ENCODE results near the gene KIF2C. TPM values are rescaled to one million over a fixed set of nuclear protein-coding genes. Genes with fewer than 3 reads are reported as not detected.

The KIF2C gene
- total RNA-seq, 3 donors from 2014 or later = 2.7 to 15.0 (median 4.1) TPM

DNA sequence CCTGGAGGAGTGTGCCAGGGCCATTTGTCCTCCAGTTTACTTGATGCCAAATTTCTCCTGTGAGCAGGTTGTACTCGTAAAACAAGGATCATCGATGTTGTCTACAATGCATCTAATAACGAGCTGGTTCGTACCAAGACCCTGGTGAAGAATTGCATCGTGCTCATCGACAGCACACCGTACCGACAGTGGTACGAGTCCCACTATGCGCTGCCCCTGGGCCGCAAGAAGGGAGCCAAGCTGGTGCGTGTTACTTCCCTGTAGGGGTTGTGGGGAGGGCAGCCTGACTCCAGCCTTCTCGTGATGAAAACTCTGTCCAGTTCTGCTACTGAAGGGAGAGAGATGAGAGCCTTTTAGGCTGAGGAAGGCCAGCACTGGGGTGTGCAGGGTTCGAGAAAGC is 37.9 kb downstream of the KIF2C start:
- TF ChIP-seq, protein P1, sequence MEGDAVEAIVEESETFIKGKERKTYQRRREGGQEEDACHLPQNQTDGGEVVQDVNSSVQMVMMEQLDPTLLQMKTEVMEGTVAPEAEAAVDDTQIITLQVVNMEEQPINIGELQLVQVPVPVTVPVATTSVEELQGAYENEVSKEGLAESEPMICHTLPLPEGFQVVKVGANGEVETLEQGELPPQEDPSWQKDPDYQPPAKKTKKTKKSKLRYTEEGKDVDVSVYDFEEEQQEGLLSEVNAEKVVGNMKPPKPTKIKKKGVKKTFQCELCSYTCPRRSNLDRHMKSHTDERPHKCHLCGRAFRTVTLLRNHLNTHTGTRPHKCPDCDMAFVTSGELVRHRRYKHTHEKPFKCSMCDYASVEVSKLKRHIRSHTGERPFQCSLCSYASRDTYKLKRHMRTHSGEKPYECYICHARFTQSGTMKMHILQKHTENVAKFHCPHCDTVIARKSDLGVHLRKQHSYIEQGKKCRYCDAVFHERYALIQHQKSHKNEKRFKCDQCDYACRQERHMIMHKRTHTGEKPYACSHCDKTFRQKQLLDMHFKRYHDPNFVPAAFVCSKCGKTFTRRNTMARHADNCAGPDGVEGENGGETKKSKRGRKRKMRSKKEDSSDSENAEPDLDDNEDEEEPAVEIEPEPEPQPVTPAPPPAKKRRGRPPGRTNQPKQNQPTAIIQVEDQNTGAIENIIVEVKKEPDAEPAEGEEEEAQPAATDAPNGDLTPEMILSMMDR (IDR thresholded peaks at IDR 0.05) = no peak
- Histone ChIP-seq H3K36me3 (ENCODE audit: low read depth) (no peaks in the 10 kb centered on the region), H3K4me3 (no peak overlapping the region), H3K4me1 (ENCODE audit: low read depth) (peaks cover 19% of the 10 kb centered on the region), H3K9me3 (no peaks in the 10 kb centered on the region)
- intact Hi-C loops (cut with DNase I, micrococcal nuclease) = no loop called here
- DNase-seq (no peak), ATAC-seq (no peak)

DNA sequence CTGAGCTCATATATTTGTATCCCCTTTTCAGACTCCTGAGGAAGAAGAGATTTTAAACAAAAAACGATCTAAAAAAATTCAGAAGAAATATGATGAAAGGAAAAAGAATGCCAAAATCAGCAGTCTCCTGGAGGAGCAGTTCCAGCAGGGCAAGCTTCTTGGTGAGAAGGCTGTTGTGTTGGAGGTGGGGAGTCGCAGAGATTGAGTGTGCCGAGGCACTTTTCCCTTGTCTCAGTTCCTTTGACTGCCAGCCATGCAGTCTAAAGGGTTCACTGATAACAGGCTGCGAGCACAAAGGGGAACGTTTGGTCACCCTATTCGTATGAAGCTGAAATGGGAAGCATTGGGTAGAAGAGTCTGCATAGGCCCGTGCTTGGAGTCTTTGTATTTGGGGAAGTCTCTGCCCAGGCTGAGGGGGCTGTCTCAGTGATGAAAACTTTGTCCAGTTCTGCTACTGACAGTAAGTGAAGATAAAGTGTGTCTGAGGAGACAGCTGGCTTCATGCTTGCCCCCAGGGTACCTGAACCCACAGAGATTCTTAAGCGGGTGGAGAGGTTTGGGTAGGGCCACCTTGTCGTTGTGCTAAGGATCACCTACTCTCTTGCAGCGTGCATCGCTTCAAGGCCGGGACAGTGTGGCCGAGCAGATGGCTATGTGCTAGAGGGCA is 38.5 kb downstream of the KIF2C start:
- intact Hi-C loops (cut with DNase I, micrococcal nuclease) = no loop called here
- H3K4me3 ChIP-seq = no peak overlapping the region
- no peaks in the 10 kb centered on the region for H3K36me3 ChIP-seq (ENCODE audit: low read depth)
- no peaks in the 10 kb centered on the region for H3K9me3 ChIP-seq
- no peak for ATAC-seq
- peaks cover 19% of the 10 kb centered on the region for H3K4me1 ChIP-seq (ENCODE audit: low read depth)
- no peak for DNase-seq
- TF ChIP-seq, protein P1 (IDR thresholded peaks at IDR 0.05) = no peak

DNA sequence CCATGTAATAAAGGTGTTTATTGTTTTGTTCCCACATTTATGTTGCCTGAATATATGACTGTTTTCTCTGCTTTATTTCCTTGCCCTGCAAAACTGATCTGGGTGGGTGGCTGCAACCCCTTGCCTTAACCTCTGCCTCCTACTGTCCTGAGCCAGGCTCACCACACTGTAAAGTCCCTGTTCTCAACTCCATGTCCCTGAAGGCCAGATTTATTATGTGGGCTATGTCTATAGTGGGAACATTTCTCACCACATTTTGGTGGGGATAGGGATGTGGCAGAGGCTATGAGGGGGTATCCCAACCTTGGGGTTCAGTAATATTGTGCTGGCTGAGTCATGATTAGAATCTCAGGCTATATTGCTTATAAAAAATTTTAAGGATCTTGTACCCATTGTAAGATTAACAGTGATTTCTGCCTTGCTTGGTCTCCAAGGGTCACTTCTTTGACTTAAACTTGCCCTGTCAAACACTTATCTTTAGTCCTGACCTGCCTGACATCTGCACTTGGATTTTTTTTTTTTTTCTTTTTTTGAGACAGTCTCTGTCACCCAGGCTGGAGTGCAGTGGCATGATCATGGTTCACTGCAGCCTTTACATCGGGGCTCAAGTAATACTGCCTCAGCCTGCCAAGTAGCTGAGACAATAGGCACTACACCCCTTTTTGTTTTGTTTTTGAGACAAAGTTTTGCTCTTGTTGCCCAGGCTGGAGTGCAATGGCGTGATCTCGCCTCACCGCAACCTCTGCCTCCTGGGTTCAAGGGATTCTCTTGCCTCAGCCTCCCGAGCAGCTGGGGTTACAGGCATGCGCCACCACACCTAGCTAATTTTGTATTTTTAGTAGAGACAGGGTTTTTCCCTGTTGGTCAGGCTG is 39.3 kb downstream of the KIF2C start:
- intact Hi-C loops (cut with DNase I, micrococcal nuclease) = no loop called here
- ATAC-seq (no peak), DNase-seq (no peak)
- Histone ChIP-seq H3K4me3 (no peak overlapping the region), H3K4me1 (ENCODE audit: low read depth) (peaks cover 24% of the 10 kb centered on the region), H3K36me3 (ENCODE audit: low read depth) (no peaks in the 10 kb centered on the region), H3K9me3 (no peaks in the 10 kb centered on the region)
- TF ChIP-seq, protein P1 (IDR thresholded peaks at IDR 0.05) = no peak

DNA sequence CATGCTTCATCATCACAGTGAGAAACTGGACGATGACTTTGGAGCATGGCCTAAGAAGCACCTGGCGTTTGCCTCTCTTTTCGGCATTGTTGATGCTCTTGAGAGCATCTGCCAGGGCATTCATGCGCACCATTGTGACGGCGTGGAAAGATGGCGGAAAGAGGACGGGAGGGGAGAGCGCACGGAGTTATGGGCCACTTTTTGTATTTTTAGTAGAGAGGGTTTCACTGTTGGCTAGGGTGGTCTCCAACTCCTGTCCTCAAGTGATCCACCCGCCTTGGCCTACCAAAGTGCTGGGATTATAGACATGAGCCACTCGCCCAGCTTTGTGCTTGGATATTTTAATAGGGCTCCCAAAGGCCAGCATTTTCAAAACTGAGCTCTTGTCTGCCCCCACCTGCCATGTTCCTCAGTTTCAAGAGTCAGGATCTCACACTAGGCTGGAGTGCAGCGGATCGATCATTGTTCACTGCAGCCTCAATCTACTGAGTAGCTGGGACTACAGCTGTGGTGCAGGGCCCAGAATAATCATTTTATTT is 41.0 kb downstream of the KIF2C start:
- ATAC-seq = no peak
- H3K36me3 ChIP-seq (ENCODE audit: low read depth) = no peaks in the 10 kb centered on the region
- H3K9me3 ChIP-seq = no peaks in the 10 kb centered on the region
- intact Hi-C loops (cut with DNase I, micrococcal nuclease) = loop anchor here in 1 of 2 donors (10.0 kb wide), 1 partner anchor 54 kb away; no protein-coding TSS in a partner anchor
- DNase-seq = no peak
- H3K4me1 ChIP-seq (ENCODE audit: low read depth) = peaks cover 24% of the 10 kb centered on the region
- TF ChIP-seq, protein P1 (IDR thresholded peaks at IDR 0.05) = no peak
- no peak overlapping the region for H3K4me3 ChIP-seq

DNA sequence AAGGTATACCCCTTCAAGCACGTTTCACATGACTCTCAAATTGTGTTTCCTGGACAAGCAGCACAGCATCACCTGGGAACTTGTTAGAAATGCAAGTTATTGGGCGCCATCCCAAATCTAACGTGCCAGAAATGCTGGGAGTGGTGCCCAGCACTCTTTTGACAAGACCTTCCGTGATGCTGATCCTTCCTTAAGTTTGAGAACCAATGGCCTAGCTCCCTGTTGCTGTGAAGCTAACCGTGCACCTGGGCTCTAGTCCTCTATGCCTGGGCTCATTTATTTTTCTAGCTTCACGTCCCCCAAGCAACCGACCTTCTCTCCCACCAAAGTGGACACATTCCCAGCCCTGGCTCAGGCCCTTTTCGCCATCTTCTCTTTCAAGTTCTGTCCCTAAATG is 44.1 kb downstream of the KIF2C start:
- TF ChIP-seq, protein P1 (IDR thresholded peaks at IDR 0.05) = no peak
- peaks cover 16% of the 10 kb centered on the region for H3K4me1 ChIP-seq (ENCODE audit: low read depth)
- intact Hi-C loops (cut with DNase I, micrococcal nuclease) = loop anchor here in 1 of 2 donors (10.0 kb wide), 1 partner anchor 51 kb away; no protein-coding TSS in a partner anchor
- no peaks in the 10 kb centered on the region for H3K9me3 ChIP-seq
- DNase-seq (no peak), ATAC-seq (no peak)
- H3K4me3 ChIP-seq = no peak overlapping the region
- no peaks in the 10 kb centered on the region for H3K36me3 ChIP-seq (ENCODE audit: low read depth)
